DMS114 treated with DMSO at 0.1 percent for 48 hours (cell line): ENCODE measurements around the gene MROH9.

Experiments
- DNase-seq: peaks from one replicate; lab custom pipeline; 2025; ENCODE audit not compliant: unreplicated experiment; lab: John Stamatoyannopoulos, UW

MROH9 gene

DNA sequence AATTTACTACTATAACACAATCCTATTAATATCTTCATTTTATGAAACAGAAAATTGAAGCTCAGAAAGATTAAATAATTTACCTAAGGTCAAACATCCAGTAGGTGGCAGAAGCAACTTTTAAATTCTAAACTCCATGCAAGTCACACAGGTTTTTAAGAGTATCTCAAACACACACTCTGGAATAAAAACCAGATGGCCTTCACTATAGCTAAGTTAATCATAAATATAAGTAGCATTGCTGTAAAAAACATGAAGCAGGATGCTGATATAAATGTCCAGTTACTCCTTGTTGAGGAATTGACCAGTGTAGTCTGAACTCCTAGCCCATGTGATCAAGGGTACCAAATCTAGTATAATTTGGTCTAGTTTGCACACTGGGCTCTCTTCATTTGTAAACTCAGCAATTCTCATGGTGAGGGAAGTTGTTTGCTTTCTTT, 146.0 kb downstream of the MROH9 start:
- no peak for DNase-seq

GRCh38 chr1:171081763-171082201, 146.4 kb downstream of the MROH9 start:
- DNase-seq, result no peak

GRCh38 chr1:171082606-171083005, 147.3 kb downstream of the MROH9 start:
- no peak for DNase-seq

DNA sequence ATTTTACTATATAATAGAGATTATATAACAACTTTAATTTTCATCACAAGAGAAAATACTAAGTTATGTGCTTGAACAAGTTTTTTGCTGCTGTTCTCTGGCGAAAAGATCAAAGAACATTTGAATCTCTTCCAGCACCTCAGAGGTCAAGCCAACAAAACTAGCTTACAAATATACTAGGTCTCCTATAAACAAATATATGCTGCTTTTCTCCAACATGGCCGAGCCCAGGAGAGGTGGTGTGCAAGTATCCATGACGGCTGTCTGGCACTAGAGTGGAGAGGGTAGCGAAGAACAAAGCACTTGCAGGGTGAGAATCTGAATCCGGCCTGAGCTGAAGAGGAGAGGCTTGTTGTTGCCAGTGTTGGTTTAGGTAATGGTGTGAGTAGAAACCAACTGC, 147.9 kb downstream of the MROH9 start:
- no peak for DNase-seq

DNA sequence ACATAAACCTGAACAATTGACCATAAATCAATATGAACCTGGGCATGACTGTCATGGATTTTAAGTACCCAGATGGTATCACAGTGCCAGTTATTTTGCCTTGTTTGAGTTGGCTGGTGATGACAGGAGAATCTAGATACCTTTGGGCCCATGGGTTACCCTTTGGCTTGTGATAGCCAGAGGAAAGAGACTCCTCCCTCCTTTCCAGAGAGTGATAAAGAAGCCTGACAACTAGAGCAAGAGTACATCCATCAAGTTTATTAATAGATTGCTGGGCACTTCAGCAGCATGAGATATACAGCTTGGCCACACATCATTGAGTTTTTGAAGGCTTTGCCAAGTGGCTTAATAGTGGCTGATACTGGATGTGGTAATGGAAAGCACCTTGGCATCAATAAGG, 148.8 kb downstream of the MROH9 start:
- no peak for DNase-seq

GRCh38 chr1:171084870-171085269, 149.5 kb downstream of the MROH9 start:
- no peak for DNase-seq

- DNase-seq, result no peak
Measured at GRCh38 chr1:171087896-171088295, 152.6 kb downstream of the MROH9 start.

DNA sequence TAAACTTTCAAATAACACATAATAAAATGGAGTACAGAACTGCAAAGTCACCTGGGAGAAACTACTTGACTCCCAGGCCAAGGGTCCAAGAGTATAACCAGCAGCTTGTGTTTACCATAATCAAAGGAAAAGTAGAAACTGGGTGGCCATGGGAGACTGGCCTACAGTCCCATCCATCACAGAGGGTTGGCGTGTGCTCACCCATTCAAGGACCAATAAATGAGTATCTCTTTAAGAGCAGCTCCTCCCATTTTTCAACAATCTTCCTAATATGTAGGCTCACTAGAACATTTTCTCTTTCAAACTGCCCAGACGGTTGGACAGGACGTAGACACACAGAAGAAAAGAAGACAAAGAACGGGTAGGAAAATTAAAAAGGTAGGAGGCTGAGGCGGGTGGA, 155.3 kb downstream of the MROH9 start, which contains the start of gene FMO3:
Gene FMO3, plus strand, starts transcription at position 302 of the 400 bp plus-strand sequence. CDS start 1,754 bp downstream, outside the sequence.
- DNase-seq, result no peak

GRCh38 chr1:171103862-171104261, 168.5 kb downstream of the MROH9 start:
- no peak for DNase-seq

DNA sequence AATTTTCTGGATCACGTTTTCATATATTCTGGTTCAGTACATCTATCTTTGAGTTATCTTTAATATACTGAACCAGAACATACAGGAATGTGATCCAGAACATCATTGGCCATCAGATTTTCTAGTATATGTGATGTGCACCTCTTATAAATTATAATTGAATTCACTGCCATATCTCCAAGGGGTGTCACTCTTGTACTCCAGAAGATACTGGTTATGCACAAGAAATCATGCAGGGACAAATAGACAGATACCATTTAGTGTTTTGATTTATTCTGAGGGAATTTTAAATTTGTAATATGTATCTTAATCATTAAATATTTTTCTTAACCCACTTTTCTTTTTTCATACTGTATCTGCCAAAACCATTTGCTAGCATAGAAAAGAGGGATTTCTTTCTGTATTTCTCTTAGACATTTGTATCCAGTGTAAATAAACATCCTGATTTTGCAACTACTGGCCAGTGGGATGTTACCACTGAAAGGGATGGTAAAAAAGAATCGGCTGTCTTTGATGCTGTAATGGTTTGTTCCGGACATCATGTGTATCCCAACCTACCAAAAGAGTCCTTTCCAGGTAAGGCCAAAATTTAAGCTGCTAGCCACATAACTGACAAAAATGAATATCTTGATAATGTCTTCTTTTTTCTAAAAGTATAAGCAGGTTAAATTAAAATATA, 172.1 kb downstream of the MROH9 start:
- DNase-seq, result no peak

DNA sequence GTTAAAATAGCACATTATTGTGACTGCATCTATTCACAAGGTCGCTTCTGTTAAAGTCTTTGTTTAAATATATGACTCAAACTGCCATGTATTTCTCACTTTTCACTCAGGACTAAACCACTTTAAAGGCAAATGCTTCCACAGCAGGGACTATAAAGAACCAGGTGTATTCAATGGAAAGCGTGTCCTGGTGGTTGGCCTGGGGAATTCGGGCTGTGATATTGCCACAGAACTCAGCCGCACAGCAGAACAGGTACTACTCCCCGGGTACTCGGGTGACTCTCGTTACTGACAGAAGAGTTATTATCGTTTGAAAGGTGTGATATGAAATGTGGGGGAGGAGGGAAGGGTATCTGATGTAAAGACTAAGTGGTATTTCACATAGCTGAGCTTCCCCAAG, 172.6 kb downstream of the MROH9 start:
- DNase-seq, result no peak

DNA sequence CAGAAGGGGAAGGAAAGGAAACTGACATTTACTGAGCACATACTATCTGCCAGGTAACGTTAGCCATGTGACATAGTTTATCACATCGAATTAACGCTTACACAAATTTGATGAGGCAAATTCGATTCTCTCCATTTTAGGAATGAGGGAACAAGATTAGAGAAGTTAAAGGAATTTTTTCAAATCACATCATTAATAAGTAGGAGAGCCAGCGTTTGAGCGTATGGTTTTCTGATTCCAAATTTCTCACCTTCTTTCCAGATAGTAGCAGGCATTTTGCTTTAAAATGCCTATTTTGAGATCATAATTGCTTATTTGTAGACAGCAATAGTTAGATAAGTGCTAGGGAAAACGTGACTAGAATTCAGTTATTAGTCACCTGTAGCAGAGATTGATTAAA, 174.6 kb downstream of the MROH9 start:
- DNase-seq, result no peak

GRCh38 chr1:171110621-171111326, 175.4 kb downstream of the MROH9 start:
- no peak for DNase-seq

DNA sequence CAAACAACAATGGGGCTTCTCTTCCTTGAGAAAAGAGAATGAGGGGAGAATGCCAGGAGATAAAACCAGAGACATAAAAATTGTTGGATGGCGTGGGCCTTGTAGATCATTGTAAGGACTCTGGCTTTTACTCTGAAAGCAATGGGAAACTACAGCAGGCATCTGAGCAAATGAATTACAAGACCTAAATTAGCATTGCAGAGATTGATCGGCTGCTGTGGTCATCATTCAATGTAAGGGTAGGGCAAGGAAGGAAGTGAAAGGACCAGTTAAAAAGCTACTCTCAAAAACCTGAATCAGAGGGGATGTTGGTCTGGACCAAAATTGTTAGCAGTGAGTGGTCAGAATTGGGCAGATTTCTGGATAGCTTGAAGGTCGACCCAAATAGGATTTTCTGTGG, 176.8 kb downstream of the MROH9 start:
- DNase-seq, result no peak

DNA sequence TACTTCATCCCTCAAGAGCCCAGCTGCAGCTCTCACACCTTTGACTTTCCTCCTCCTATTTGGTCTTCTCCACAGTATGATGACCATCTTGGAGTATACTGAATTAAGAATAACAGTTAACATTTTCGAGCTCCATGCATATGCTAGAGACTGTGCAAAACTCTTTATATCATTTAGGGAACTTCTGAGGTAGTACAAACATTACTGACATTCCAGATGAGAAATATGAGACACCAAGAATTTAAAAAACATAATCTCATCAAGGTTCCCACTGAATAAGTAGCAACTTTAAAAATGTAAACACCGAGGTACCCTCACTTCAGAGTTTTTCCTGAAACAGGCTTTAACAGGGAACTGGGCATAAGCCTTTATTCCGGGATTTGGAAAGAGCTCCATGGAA, 178.0 kb downstream of the MROH9 start:
- DNase-seq, result no peak
